ENCODE data around the gene ZBTB20.
A peak's percentile ranks its signal among the peaks of the same experiment; 100 is the strongest.
"Not testable (repeated sequence)": the region's sequence is repeated elsewhere in the genome, so short reads cannot be mapped to it uniquely, and the experiment has no call there.

ZBTB20 gene

GRCh38 chr3:114846779-114847178 is 300.3 kb downstream of the ZBTB20 start:
- H3K27ac Mint-ChIP-seq: no peak overlapping the region
- peaks cover 6% of the 10 kb centered on the region for H3K36me3 Mint-ChIP-seq

GRCh38 chr3:114846252-114846651 is 300.8 kb downstream of the ZBTB20 start:
- Mint-ChIP-seq H3K27ac (no peak overlapping the region), H3K9me3 (no peaks in the 10 kb centered on the region), H3K36me3 (peaks cover 10% of the 10 kb centered on the region), H3K27me3 (no peaks in the 10 kb centered on the region), H3K4me1 (no peaks in the 10 kb centered on the region), H3K4me3 (no peak overlapping the region)
- no peak for ATAC-seq

More at GRCh38 chr3:114846779-114847178, 300.3 kb downstream of the ZBTB20 start:
- Mint-ChIP-seq H3K27me3 (no peaks in the 10 kb centered on the region), H3K4me1 (no peaks in the 10 kb centered on the region), H3K9me3 (no peaks in the 10 kb centered on the region), H3K4me3 (no peak overlapping the region)
- ATAC-seq: no peak

- no peaks in the 10 kb centered on the region for H3K27me3 Mint-ChIP-seq
- H3K9me3 Mint-ChIP-seq: no peaks in the 10 kb centered on the region
- no peak overlapping the region for H3K27ac Mint-ChIP-seq
- H3K4me3 Mint-ChIP-seq: no peak overlapping the region
- H3K36me3 Mint-ChIP-seq: peaks cover 40% of the 10 kb centered on the region
- ATAC-seq: no peak
- peaks cover 6% of the 10 kb centered on the region for H3K4me1 Mint-ChIP-seq
Measured at GRCh38 chr3:114841515-114841914, 305.6 kb downstream of the ZBTB20 start.

- no peak overlapping the region for H3K27ac Mint-ChIP-seq
- H3K36me3 Mint-ChIP-seq: peaks cover 40% of the 10 kb centered on the region
- no peak overlapping the region for H3K4me3 Mint-ChIP-seq
- peaks cover 6% of the 10 kb centered on the region for H3K4me1 Mint-ChIP-seq
- no peaks in the 10 kb centered on the region for H3K9me3 Mint-ChIP-seq
- no peak for ATAC-seq
- no peaks in the 10 kb centered on the region for H3K27me3 Mint-ChIP-seq
Measured at GRCh38 chr3:114839476-114839875, 307.6 kb downstream of the ZBTB20 start.

- H3K36me3 Mint-ChIP-seq: peaks cover 38% of the 10 kb centered on the region
Measured at GRCh38 chr3:114838025-114838424, 309.1 kb downstream of the ZBTB20 start.

GRCh38 chr3:114834175-114834940 is 312.7 kb downstream of the ZBTB20 start:
- no peak for ATAC-seq
- Mint-ChIP-seq H3K27ac (no peak overlapping the region), H3K36me3 (peaks cover 23% of the 10 kb centered on the region), H3K4me3 (no peak overlapping the region), H3K4me1 (peaks cover 5% of the 10 kb centered on the region), H3K27me3 (no peaks in the 10 kb centered on the region), H3K9me3 (no peaks in the 10 kb centered on the region)

More at GRCh38 chr3:114838025-114838424, 309.1 kb downstream of the ZBTB20 start:
- peaks cover 6% of the 10 kb centered on the region for H3K4me1 Mint-ChIP-seq
- no peak overlapping the region for H3K4me3 Mint-ChIP-seq
- H3K9me3 Mint-ChIP-seq: no peaks in the 10 kb centered on the region
- no peaks in the 10 kb centered on the region for H3K27me3 Mint-ChIP-seq
- ATAC-seq: no peak
- no peak overlapping the region for H3K27ac Mint-ChIP-seq

- ATAC-seq: no peak
- H3K4me3 Mint-ChIP-seq: no peak overlapping the region
- no peaks in the 10 kb centered on the region for H3K9me3 Mint-ChIP-seq
- no peaks in the 10 kb centered on the region for H3K4me1 Mint-ChIP-seq
- no peak overlapping the region for H3K27ac Mint-ChIP-seq
- H3K36me3 Mint-ChIP-seq: peaks cover 2% of the 10 kb centered on the region
- H3K27me3 Mint-ChIP-seq: no peaks in the 10 kb centered on the region
Measured at GRCh38 chr3:114831861-114832260, 315.2 kb downstream of the ZBTB20 start.

- Mint-ChIP-seq H3K4me1 (no peaks in the 10 kb centered on the region), H3K27ac (no peak overlapping the region), H3K36me3 (no peaks in the 10 kb centered on the region), H3K4me3 (no peak overlapping the region), H3K9me3 (no peaks in the 10 kb centered on the region), H3K27me3 (no peaks in the 10 kb centered on the region)
- no peak for ATAC-seq
Measured at GRCh38 chr3:114830652-114831051, 316.4 kb downstream of the ZBTB20 start.

- Mint-ChIP-seq H3K27me3 (no peaks in the 10 kb centered on the region), H3K36me3 (no peaks in the 10 kb centered on the region), H3K27ac (no peak overlapping the region), H3K9me3 (no peaks in the 10 kb centered on the region), H3K4me1 (no peaks in the 10 kb centered on the region), H3K4me3 (no peak overlapping the region)
- ATAC-seq: no peak
Measured at GRCh38 chr3:114829783-114830182, 317.3 kb downstream of the ZBTB20 start.

GRCh38 chr3:114827495-114827894 is 319.6 kb downstream of the ZBTB20 start:
- Mint-ChIP-seq H3K27me3 (no peaks in the 10 kb centered on the region), H3K4me1 (no peaks in the 10 kb centered on the region), H3K4me3 (no peak overlapping the region), H3K9me3 (no peaks in the 10 kb centered on the region), H3K27ac (no peak overlapping the region), H3K36me3 (no peaks in the 10 kb centered on the region)
- peak; percentile 56 for ATAC-seq

GRCh38 chr3:114824014-114824413 is 323.1 kb downstream of the ZBTB20 start:
- no peaks in the 10 kb centered on the region for H3K36me3 Mint-ChIP-seq
- no peaks in the 10 kb centered on the region for H3K27me3 Mint-ChIP-seq
- H3K4me1 Mint-ChIP-seq: no peaks in the 10 kb centered on the region
- H3K9me3 Mint-ChIP-seq: no peaks in the 10 kb centered on the region
- ATAC-seq: no peak
- no peak overlapping the region for H3K27ac Mint-ChIP-seq
- no peak overlapping the region for H3K4me3 Mint-ChIP-seq

- H3K27ac Mint-ChIP-seq: no peak overlapping the region
- no peaks in the 10 kb centered on the region for H3K36me3 Mint-ChIP-seq
Measured at GRCh38 chr3:114823061-114823460, 324.0 kb downstream of the ZBTB20 start.

GRCh38 chr3:114816052-114816451 is 331.0 kb downstream of the ZBTB20 start:
- no peaks in the 10 kb centered on the region for H3K27me3 Mint-ChIP-seq
- no peak for ATAC-seq
- peaks cover 15% of the 10 kb centered on the region for H3K36me3 Mint-ChIP-seq
- H3K4me3 Mint-ChIP-seq: no peak overlapping the region
- peaks cover 2% of the 10 kb centered on the region for H3K9me3 Mint-ChIP-seq
- H3K27ac Mint-ChIP-seq: no peak overlapping the region
- peaks cover 14% of the 10 kb centered on the region for H3K4me1 Mint-ChIP-seq

More at GRCh38 chr3:114823061-114823460, 324.0 kb downstream of the ZBTB20 start:
- no peak for ATAC-seq
- Mint-ChIP-seq H3K4me3 (no peak overlapping the region), H3K9me3 (no peaks in the 10 kb centered on the region), H3K4me1 (no peaks in the 10 kb centered on the region), H3K27me3 (no peaks in the 10 kb centered on the region)

- not testable (repeated sequence) for H3K9me3 Mint-ChIP-seq, ATAC-seq, H3K27me3 Mint-ChIP-seq, H3K4me3 Mint-ChIP-seq, H3K27ac Mint-ChIP-seq
- Mint-ChIP-seq H3K4me1 (peaks cover 32% of the 10 kb centered on the region), H3K36me3 (peaks cover 15% of the 10 kb centered on the region)
Measured at GRCh38 chr3:114812541-114813238, 334.4 kb downstream of the ZBTB20 start.

- peaks cover 15% of the 10 kb centered on the region for H3K36me3 Mint-ChIP-seq
- H3K4me3 Mint-ChIP-seq: peak overlapping the region; percentile 48
- H3K9me3 Mint-ChIP-seq: peaks cover 2% of the 10 kb centered on the region
- peaks cover 17% of the 10 kb centered on the region for H3K4me1 Mint-ChIP-seq
- H3K27me3 Mint-ChIP-seq: no peaks in the 10 kb centered on the region
- peak overlapping the region; percentile 71 for H3K27ac Mint-ChIP-seq
- peak; percentile 92 for ATAC-seq
Measured at GRCh38 chr3:114809668-114810413, 337.2 kb downstream of the ZBTB20 start.
